GM19324 (cell line): ENCODE results near the gene HINT3.
"Not testable (repeated sequence)": the region's sequence is repeated elsewhere in the genome, so short reads cannot be mapped to it uniquely, and the experiment has no call there.

ENCODE experiments used
- ATAC-seq: cut with Tn5 transposase; IDR thresholded peaks from one replicate; pipeline ENCODE4 v1.9.1; 2021; ENCODE audit warnings: mild to moderate bottlenecking, moderate library complexity; ENCODE audit not compliant: unreplicated experiment, low FRiP score

Gene HINT3

GRCh38 chr6:125957845-125958244, 1.3 kb downstream of the HINT3 start:
- no peak for ATAC-seq

- ATAC-seq, result no peak
Measured at GRCh38 chr6:125959041-125959440, 2.5 kb downstream of the HINT3 start.

GRCh38 chr6:125961117-125961516, 4.5 kb downstream of the HINT3 start:
- ATAC-seq, result no peak

GRCh38 chr6:125962900-125963497, 6.4 kb downstream of the HINT3 start:
- ATAC-seq, result no peak

GRCh38 chr6:125963817-125964216, 7.2 kb downstream of the HINT3 start:
- no peak for ATAC-seq

GRCh38 chr6:125966569-125966968, 10.0 kb downstream of the HINT3 start:
- ATAC-seq, result no peak

- ATAC-seq, result peak; percentile 76
Measured at GRCh38 chr6:125968493-125968892, 11.9 kb downstream of the HINT3 start.

GRCh38 chr6:125970760-125971159, 14.2 kb downstream of the HINT3 start:
- ATAC-seq, result no peak

GRCh38 chr6:125972478-125972877, 15.9 kb downstream of the HINT3 start:
- not testable (repeated sequence) for ATAC-seq

GRCh38 chr6:125974214-125974866, 17.8 kb downstream of the HINT3 start:
- ATAC-seq, result no peak

- no peak for ATAC-seq
Measured at GRCh38 chr6:125979101-125979500, 22.5 kb downstream of the HINT3 start.

GRCh38 chr6:125981571-125982185, 25.1 kb downstream of the HINT3 start:
- no peak for ATAC-seq

- ATAC-seq, result no peak
Measured at GRCh38 chr6:125983246-125983945, 26.8 kb downstream of the HINT3 start.

- no peak for ATAC-seq
Measured at GRCh38 chr6:125984311-125984710, 27.7 kb downstream of the HINT3 start.

- ATAC-seq, result no peak
Measured at GRCh38 chr6:125985522-125985921, 29.0 kb downstream of the HINT3 start.

GRCh38 chr6:125985979-125986300, 29.4 kb downstream of the HINT3 start:
- no peak for ATAC-seq

- ATAC-seq, result peak; percentile 98
Measured at GRCh38 chr6:125986301-125987025, 29.9 kb downstream of the HINT3 start, which contains the start of gene TRMT11. TSS of gene TRMT11 (plus strand) at chr6:125986540. CDS start at chr6:125986551, 11 bp downstream.

- ATAC-seq, result peak; percentile 27
Measured at GRCh38 chr6:125987026-125987617, 30.6 kb downstream of the HINT3 start.

GRCh38 chr6:125988280-125988679, 31.7 kb downstream of the HINT3 start:
- no peak for ATAC-seq

GRCh38 chr6:125989631-125990030, 33.1 kb downstream of the HINT3 start:
- no peak for ATAC-seq
